ENCODE measurements around the gene ETFA.

ETFA gene

DNA sequence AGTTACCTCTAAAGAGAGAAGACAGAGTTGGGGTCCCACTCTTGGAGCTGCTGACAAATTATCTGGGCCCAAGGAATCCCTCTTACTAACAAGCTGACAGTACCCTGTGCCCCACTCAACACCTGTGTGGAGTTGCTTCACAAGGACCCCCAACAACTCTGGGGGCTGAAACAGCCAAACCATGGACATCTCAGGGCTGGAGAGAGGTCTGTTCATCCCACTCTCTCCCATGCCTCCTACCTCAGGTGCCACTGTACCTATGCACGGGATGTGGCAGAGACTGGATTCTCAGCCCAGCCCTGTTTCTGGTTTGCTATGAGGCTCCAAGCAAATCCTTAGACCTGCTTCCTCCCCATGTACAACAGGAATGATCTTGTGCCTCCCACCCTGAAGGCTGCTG is 101.7 kb downstream of the ETFA start:
- no peak for DNase-seq

- no peak for DNase-seq
Measured at GRCh38 chr15:76208786-76209424, 102.4 kb downstream of the ETFA start.

- DNase-seq = no peak
Measured at GRCh38 chr15:76208084-76208785, 103.0 kb downstream of the ETFA start.

DNA sequence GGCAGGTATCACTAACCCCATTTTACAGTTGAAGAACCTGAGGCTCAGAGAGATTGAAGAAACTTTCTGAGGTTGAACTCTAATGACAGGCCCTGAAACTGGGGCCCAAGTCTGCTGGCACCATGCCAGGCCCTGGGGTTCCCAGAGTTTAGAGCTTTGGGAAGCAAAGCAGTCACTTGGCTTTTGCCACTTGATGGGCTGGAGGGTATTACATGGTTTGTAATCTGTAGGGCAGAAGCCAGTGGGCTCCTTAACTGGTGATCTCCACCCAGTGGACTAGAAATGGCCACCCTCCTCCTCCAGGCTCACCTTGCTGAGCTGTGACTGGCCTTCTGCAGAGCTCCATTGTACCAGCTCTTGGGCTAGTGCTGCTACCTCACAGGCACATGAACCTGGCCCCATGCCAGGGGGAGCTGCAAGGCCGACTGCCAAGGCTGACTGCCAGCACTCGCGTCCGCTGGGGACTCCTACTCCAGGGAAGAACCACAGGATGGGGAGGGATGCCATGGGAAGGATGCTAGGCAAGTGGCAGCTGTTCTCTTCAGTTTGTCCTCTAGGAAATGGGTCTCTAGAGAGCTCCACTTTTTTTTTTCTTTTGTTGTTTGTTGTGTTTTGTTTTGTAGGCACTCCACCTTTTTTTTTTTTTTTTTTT is 104.8 kb downstream of the ETFA start:
- DNase-seq = no peak

- peak in 1 of 2 experiments; percentile 7 for DNase-seq
Measured at GRCh38 chr15:76204916-76205460, 106.3 kb downstream of the ETFA start.

DNA sequence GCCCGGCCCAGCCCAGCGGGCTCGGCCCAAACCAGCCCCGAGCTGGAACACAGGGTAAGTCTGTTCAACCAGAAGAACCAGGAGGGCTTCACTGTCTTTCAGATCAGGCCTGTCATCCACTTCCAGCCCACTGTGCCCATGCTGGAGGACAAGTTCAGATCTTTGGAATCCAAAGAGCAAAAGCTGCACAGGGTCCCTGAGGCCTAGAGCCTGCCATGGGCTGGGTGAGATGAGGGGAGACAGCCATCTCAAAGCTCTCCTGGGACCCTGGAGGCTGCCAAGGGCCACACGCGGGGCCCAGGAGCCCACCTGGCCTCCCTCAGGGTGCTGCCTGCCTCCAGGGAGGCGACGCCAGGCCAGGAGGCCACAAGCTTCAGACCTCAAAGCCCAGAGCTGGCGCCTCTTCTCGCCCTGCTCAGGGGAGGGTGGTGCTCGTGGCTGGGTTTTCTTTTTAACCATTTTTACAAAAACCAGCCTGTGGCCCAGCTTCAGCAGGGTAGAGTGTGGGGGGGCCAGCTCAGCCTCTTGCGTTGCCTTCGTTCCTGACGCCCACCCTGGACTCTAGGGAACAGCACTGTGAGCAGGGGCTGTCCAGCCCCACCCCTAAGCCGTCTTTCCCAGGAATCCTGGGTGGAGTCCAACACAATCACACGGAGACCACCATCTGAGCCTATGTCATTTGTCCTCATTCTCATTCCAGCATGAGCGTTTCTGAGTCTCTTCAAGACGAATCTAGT is 107.0 kb downstream of the ETFA start:
- DNase-seq = peak in 1 of 2 experiments; percentile 12

DNA sequence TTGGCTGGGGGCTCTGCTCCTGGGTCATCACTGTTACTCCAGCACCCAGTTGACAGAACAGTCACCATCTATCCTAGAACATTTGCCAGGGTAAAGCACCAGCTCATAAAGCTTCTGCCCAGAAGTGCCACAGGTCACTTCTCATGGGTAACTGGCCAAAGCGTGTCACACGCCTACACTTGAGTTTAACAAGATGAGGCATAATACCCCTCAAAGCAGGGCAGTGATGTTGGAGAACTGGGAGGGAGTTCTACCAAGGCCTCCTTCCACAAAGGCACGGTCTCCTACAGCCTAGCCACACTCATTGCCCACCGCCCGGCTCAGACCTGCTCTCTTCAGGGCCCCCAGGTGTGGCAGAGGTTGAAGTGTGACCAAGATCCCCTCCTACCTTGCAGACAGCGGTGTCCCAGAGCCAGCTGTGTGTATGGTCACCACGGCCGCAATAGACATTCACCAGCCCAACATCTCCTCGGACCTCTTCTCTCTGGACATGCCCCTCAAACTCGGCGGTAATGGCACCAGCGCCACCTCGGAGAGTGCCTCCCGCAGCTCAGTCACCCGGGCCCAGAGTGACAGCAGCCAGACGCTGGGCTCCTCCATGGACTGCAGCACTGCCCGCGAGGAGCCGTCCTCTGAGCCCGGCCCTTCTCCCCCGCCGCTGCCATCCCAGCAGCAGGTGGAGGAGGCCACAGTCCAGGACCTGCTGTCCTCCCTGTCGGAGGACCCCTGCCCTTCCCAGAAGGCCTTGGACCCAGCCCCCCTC is 107.7 kb downstream of the ETFA start:
- DNase-seq = peak in 1 of 2 experiments; percentile 12

GRCh38 chr15:76201536-76202255 is 109.6 kb downstream of the ETFA start:
- DNase-seq = no peak

DNA sequence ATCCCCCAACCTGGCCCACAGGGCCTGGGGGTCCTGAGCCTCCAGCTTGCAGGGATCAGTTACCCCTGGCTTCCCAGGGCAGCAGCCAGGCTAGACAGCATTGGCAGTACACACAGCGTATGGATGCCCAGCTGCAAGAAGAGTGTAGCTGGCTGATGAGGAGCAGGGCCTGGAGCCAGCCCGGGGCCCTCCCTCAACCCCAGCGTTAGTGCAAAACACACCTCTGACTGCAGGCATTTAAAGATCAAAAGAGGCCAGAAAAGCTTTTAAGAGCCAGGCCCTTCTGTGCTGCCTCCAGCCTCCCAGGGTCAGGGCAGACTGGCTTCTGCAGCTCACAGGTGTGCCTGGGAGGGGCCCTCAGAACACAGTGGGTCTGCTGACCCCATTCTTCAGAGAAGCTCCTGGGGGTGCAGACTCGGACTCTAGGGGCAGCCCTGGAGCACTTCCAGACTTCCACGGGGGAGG is 110.6 kb downstream of the ETFA start:
- no peak for DNase-seq

GRCh38 chr15:76200083-76200465 is 111.2 kb downstream of the ETFA start:
- no peak for DNase-seq

DNA sequence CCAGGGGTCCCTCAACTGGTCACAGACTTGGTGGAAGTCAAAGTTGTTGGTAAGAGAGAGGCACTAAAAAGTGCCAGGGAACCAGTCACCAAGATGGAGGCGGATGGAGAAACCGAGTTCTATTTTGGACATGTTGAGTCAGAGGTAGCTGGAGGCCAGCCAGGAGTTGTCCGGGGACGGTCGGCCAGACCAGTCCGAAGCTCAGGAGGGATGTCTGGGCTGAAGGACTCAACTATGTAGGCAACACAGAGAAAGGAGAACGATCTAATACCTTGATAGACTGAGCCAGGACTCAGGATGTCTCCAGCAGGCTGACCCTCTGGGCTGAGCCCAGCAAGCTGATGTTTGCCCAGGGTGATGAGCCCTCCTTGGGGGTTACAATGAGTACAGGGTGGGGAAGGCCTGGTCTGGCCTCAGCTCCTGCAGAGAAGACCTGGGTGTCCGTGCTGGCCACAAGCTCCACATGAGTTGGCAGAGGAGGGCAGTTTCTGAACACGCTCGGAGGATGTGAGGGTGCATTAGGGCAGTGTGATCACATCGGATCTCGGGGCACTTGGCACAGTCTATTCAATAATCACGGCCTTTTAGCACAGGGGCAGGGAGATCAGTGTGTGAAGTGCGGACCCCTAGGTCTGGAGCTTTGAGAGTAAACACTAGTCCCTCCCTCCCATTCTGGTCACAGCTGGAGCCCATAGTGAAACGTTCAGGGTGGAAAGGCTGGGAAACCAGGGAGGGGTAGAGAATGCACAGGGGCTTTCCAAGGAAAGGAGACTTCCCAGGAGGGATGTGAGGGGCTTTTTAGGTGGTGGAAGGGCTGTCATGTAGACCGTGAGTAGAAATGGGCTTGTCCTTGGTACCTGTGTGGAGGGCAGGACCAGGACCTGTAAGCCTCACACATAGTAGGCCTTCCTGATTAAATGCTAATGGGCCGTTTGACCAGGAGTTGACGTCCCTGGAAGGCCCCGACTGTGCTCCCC is 111.9 kb downstream of the ETFA start:
- no peak for DNase-seq

GRCh38 chr15:76198456-76199105 is 112.7 kb downstream of the ETFA start:
- DNase-seq = no peak

- no peak for DNase-seq
Measured at GRCh38 chr15:76197703-76198455, 113.4 kb downstream of the ETFA start.

DNA sequence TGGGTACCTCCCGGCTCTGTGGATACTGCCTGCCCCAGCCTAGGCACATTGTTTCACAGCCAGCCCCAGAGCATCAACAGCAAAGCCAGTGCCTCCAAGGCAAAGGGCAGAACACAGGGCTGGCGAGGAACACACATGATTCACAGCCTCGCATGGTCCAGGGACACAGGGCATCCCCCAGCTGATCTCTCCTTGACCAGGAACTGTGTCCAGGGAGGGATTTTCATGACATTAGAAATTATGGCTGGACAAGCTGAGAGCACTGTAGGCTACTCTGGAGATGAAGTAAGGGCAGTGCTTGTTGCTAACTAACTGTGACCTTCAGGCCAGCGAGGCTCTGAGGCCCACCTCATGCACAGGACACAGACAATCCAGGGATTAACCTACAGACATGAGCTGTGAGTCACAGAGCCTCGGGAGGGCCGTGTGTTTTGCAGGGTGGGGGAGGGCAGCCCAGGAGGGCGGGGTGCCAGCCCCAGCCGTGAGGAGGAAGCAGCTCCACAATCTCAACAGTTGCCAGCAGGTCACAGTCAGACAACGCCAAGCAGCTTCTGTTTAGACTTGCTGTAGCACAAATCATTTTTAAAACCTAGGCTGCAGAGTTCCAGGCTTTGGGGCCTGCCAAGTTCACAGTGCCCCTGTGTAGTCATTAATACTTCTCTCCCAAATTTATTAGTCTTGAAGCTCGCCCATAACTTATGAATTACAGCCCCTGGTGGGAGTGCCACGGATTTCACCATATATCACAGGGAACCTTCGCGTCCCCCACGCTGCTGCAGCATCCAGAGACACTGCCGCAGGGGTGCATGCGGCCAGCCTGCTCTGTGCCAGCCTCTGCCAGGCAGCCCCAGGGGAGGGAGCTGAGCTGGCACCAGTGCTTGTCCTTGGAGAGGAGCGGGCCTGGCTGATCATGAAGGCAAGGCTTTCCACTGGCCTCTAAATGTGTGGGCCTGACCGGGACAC is 114.7 kb downstream of the ETFA start:
- no peak for DNase-seq

DNA sequence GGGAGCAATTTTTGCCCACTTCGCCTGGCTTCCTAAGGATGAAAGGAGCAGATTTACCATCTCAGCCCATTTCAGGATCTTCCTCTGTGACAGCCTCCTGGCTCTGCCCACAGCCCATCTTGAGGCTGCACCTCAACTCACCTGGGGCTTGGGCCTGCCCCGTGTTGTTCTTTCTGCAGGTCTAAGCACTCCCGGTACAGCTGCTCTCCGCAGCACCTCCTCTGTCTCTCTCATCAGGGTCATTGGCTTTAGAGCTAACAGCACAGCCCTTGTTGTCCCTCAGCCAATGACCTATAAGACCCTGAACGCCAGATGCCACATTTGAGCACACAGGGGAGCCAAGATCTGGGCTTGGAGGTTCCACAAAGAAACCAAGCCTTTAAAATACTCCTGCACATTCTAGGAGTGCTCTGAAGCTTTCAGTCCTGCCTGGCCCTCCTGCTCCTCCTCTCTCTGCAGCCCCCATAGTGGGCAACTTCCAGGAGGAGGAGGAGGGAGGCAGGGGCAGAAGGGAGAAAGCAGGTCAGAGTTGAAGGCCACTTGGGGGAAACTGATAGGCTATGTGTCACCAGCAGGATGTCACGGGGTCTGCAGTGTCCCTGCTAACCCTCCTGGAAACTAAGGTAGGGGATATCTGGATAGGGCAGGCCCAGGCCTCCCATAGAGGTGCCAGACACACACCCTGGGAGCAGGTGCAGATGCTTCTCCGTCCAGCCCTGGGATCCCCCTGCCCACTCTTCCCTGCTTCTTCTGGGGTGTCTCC is 115.6 kb downstream of the ETFA start:
- no peak for DNase-seq

DNA sequence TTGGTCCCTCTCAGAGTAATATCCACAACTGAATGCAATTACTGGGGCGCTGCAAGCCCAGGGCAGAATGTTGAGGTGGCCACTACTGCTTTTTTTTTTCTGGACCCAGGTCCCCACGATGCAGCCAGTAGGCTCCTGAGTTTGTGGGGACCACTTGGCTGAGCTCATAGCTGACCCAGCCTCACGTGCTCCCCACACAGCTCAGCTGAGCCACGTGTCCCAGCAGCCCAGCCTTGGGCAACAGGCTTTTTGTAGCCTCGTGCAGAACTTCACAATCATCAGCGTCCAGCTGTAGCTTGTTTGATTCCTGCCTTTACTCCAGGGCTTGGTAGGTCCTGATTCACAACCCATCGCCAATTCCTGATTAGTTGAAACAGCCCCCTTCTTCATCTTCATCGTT is 117.3 kb downstream of the ETFA start:
- DNase-seq = no peak

DNA sequence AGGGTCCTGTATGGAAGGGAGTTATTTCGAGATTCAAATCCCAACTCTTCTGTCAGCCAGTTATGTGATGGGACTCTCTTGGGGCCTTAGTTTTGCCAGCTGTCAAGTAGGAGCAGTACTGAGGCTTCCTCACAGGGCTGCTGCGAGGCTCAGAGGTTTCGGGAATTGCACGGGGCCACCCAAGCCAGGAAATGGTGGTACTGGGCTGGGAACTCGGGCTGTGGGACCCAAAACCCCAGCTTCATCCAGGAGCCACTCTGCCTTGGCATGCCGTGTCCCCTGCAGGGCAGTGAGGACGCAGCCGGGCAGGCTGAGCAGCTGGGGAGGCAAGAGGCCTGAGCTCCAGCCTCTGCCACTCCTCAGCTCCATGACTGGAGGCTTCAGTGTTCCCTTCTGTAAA is 118.6 kb downstream of the ETFA start:
- DNase-seq = no peak

Data from activated T-cell treated with anti-CD3 and anti-CD28 coated beads, Interleukin-2, amount 50 U/mL, for 48 hours (primary cell).